GM13977 (cell line): ENCODE data around the gene IL17A.
"Not testable (repeated sequence)": the region's sequence is repeated elsewhere in the genome, so short reads cannot be mapped to it uniquely, and the experiment has no call there.

ENCODE experiments used
- DNase-seq: peaks from one replicate; pipeline ENCODE4 v3.0.0; 2012; ENCODE audit warnings: low spot score
- in situ Hi-C: fragments of 300-500 bp; cut with MboI; formaldehyde crosslinking; loops from one replicate; pipeline ENCODE4 v1.12.0; 2022; ENCODE audit warnings: low sequenced_read_pairs, low pct_unique_long_range_greater_than_20kb, mixed read lengths, inconsistent platforms; ENCODE audit not compliant: unreplicated experiment
- TF ChIP-seq, protein P1 (sequence below): IDR thresholded peaks from 2 replicates; pipeline ENCODE4 v1.5.1; 2012; ENCODE audit warnings: mild to moderate bottlenecking, control low read depth; ENCODE audit not compliant: insufficient read depth; ENCODE audit errors: extremely low read depth, missing control alignments

Gene IL17A

DNA sequence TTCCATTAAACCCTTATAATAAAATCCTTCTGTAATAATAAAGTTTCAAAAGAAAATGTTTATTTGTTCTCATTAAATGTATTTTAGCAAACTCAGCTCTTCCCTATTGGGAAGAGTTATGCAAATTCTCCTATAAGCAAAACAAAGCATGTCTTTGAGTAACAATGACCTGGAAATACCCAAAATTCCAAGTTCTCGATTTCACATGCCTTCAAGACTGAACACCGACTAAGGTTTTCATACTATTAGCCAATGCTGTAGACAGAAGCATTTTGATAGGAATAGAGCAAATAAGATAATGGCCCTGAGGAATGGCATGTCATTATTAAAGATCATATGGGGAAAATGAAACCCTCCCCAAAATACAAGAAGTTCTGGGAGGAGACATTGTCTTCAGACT, 3.8 kb downstream of the IL17A start:
- in situ Hi-C loops, result no loop called here
- TF ChIP-seq, protein P1, sequence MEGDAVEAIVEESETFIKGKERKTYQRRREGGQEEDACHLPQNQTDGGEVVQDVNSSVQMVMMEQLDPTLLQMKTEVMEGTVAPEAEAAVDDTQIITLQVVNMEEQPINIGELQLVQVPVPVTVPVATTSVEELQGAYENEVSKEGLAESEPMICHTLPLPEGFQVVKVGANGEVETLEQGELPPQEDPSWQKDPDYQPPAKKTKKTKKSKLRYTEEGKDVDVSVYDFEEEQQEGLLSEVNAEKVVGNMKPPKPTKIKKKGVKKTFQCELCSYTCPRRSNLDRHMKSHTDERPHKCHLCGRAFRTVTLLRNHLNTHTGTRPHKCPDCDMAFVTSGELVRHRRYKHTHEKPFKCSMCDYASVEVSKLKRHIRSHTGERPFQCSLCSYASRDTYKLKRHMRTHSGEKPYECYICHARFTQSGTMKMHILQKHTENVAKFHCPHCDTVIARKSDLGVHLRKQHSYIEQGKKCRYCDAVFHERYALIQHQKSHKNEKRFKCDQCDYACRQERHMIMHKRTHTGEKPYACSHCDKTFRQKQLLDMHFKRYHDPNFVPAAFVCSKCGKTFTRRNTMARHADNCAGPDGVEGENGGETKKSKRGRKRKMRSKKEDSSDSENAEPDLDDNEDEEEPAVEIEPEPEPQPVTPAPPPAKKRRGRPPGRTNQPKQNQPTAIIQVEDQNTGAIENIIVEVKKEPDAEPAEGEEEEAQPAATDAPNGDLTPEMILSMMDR, result no peak
- no peak for DNase-seq

DNA sequence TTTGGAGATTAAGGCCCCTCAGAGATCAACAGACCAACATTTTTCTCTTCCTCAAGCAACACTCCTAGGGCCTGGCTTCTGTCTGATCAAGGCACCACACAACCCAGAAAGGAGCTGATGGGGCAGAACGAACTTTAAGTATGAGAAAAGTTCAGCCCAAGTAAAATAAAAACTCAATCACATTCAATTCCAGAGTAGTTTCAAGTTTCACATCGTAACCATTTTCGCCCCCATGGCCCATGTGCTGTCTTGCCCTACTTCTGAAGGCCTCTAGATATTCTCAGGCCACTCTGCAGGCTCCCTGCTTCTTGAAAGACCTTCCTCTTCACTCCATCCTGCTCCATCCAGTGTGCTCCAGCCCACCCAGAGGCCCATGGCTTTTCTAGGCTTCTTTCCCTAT, 4.2 kb downstream of the IL17A start:
- DNase-seq, result peak; percentile 14
- TF ChIP-seq, protein P1, result no peak
- in situ Hi-C loops, result no loop called here

DNA sequence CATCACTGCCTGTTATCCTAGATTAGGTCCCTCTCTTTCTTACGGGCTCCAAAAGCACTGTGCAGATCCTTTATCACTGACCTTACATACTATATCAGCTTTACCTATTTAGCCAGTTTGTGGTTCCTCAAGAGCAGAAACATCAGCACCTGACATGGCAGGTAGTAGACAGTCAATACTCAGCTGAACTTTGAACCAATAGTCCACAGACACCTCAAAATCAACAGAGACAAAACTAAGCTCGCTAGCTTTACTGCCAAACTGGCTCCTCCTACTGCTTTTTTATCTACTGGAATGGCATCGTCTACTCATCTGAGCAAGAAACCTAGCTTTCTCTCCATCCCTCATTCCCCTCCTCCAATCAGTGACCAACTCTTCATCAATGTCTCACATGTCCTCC, 5.6 kb downstream of the IL17A start:
- no peak for DNase-seq
- TF ChIP-seq, protein P1, result no peak
- in situ Hi-C loops, result no loop called here

DNA sequence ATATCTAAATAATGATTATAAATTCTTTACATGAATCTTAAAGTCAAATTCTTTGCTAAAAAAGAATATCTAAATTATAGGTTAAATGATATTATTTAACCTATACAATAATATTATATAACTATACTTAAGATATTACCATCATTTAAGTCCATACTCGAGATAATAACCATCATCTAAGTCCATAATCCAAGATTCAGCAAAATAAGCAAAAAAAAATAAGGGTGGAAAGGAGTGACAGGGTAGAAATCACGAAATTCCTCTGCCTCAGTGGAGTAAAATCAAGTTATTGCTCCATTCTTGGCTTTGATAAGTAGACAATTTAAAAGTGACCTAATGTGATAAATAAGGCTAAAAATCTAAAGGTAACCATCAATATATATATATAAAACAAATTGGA, 9.7 kb downstream of the IL17A start:
- no peak for DNase-seq
- TF ChIP-seq, protein P1, result no peak
- in situ Hi-C loops, result no loop called here

DNA sequence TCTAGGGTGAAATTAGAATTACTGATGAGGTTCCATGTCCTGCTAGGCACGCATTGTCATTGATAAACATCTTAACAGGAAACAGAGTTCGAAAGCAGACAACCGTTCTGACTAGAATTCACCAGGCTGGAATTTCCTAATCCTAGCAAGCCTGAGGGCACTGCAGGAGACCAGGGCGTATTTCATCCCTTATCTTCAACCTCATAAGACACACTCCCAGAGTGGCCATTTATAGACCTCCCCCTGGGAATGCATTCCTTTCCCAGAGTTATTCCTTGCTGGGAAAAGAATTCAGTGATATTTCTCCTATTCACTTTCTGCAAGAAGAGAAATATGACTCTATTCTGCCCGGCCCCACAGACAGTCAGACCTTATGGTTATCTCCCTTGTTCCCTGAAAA, 13.9 kb downstream of the IL17A start:
- DNase-seq, in situ Hi-C loops: not testable (repeated sequence)

DNA sequence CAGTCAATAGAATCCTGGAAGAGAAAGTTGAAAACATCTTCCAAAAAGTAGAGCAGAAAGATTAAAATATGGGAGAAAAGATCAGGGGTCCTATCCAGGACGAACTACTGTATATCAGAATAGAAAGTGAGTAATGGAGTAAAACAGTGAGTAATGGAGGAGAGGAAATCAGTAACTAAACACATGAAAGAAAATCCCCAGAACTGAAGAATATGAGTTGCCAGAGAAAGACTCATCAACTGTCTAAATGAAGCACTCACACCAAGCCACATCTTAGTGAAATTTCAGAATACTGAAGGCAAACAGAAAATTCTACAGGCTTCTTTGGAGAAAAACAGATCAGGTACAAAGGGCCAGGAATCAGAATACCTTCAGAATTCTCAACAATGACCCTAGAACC, 14.9 kb downstream of the IL17A start:
- TF ChIP-seq, protein P1, result no peak
- no peak for DNase-seq
- in situ Hi-C loops, result no loop called here

DNA sequence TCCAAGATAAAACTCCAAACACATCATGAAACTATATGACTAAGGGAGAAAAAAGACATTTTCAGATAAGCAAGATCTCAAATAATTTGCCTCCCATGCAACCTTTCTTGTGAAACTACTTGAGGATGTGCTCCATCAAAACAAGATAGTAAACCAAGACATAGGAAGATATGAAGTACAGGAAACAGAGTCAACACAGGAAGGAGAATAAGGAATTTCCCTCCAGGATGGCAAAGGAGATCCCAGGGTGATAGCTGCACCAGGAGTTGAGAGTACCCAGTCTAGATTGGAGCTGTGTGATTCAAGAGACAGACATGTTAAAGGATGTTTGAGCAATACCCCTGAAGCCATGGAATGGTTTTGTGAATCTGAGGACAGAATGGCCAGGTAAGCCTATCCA, 15.3 kb downstream of the IL17A start:
- TF ChIP-seq, protein P1, result no peak
- no peak for DNase-seq
- in situ Hi-C loops, result no loop called here
